ENCODE measurements around the gene INTS6.

Gene INTS6

GRCh38 chr13:51478418-51479198 lies 25.8 kb upstream of the INTS6 start:
- CTCF ChIA-PET = interaction anchor here (1.1 kb wide), 3 partner anchors 8 to 73 kb away, joined by 3 to 4 read pairs (median 3); no protein-coding TSS in a partner anchor
- POLR2A ChIA-PET = no interaction called here
- DNase-seq (ENCODE audit: extremely low spot score) = no peak
- TF ChIP-seq, protein P1, sequence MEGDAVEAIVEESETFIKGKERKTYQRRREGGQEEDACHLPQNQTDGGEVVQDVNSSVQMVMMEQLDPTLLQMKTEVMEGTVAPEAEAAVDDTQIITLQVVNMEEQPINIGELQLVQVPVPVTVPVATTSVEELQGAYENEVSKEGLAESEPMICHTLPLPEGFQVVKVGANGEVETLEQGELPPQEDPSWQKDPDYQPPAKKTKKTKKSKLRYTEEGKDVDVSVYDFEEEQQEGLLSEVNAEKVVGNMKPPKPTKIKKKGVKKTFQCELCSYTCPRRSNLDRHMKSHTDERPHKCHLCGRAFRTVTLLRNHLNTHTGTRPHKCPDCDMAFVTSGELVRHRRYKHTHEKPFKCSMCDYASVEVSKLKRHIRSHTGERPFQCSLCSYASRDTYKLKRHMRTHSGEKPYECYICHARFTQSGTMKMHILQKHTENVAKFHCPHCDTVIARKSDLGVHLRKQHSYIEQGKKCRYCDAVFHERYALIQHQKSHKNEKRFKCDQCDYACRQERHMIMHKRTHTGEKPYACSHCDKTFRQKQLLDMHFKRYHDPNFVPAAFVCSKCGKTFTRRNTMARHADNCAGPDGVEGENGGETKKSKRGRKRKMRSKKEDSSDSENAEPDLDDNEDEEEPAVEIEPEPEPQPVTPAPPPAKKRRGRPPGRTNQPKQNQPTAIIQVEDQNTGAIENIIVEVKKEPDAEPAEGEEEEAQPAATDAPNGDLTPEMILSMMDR (IDR thresholded peaks at IDR 0.05; ENCODE audit: control extremely low read depth, extremely low read depth, low read depth, missing control alignments) = no peak

DNA sequence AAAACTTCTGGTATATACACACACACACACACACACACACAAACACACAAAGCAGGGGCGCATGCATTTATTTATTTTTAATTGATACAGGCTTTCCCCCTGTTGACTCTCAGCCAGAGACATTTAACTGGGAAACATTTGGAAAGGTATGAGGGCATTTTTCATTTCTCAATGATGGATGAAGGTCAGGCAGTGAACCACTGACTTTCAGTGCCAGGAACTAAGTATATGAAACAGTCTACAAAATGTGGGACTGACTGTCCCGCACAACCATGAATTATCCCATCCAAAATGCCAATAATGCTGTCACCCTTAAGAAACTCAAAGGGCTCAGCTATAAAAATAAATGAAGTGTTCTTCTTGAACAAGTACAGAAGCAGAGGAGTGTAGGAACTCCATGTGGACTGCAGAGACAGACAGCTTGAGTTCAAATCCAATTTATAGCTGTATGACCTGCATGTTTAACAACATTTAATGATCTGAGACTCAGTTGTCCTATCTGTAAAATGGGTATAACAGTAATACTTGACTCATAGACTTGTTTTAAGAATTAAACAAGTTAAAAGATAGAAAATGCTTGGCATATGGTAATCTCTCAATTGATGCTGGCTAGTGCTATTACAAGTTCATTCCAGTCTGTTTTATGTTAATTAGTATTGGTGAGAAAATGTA lies 25.0 kb upstream of the INTS6 start:
- POLR2A ChIA-PET = no interaction called here
- DNase-seq (ENCODE audit: extremely low spot score) = no peak
- CTCF ChIA-PET = interaction anchor here (1.1 kb wide), 3 partner anchors 9 to 73 kb away, joined by 3 to 4 read pairs (median 3); no protein-coding TSS in a partner anchor
- TF ChIP-seq, protein P1 (IDR thresholded peaks at IDR 0.05; ENCODE audit: control extremely low read depth, extremely low read depth, low read depth, missing control alignments) = no peak

GRCh38 chr13:51477149-51477548 lies 24.3 kb upstream of the INTS6 start:
- DNase-seq (ENCODE audit: extremely low spot score) = no peak
- ChIA-PET POLR2A (no interaction called here), CTCF (interaction anchor here (1.1 to 1.8 kb wide), 5 partner anchors 10 to 191 kb away, joined by 3 to 4 read pairs (median 3); no protein-coding TSS in a partner anchor)
- TF ChIP-seq, protein P1 (IDR thresholded peaks at IDR 0.05; ENCODE audit: control extremely low read depth, extremely low read depth, low read depth, missing control alignments) = no peak

GRCh38 chr13:51475727-51476501 lies 23.1 kb upstream of the INTS6 start:
- CTCF ChIA-PET = interaction anchor here (1.1 to 1.8 kb wide), 11 partner anchors 8 to 322 kb away, joined by 3 to 6 read pairs (median 3); no protein-coding TSS in a partner anchor
- TF ChIP-seq, protein P1 (IDR thresholded peaks at IDR 0.05; ENCODE audit: control extremely low read depth, extremely low read depth, low read depth, missing control alignments) = no peak
- DNase-seq (ENCODE audit: extremely low spot score) = no peak
- POLR2A ChIA-PET = interaction anchor here (1.2 kb wide), 1 partner anchor 23 kb away, joined by 7 read pairs; the partner anchor contains the start of gene INTS6

DNA sequence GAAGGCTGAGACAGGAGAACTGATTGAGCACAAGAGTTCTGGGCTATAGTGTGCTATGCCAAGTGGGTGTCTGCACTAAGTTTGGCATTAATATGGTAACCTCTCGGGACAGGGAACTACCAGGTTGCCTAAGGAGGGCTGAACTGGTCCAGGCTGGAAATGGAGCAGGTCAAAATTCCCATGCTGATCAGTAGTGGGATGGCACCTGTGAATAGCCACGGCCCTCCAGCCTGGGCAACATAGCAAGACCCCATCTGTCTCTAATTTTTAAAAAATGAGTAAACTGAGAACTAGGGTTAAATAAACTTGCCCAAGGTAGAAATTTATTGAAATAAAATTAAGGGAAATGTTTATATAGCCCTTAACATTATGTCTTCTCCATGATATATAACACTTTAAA lies 17.0 kb upstream of the INTS6 start:
- ChIA-PET POLR2A (no interaction called here), CTCF (interaction anchor here (1.0 kb wide), 1 partner anchor 17 kb away, joined by 3 read pairs; no protein-coding TSS in a partner anchor)
- TF ChIP-seq, protein P1 (IDR thresholded peaks at IDR 0.05; ENCODE audit: control extremely low read depth, extremely low read depth, low read depth, missing control alignments) = no peak
- DNase-seq (ENCODE audit: extremely low spot score) = no peak

DNA sequence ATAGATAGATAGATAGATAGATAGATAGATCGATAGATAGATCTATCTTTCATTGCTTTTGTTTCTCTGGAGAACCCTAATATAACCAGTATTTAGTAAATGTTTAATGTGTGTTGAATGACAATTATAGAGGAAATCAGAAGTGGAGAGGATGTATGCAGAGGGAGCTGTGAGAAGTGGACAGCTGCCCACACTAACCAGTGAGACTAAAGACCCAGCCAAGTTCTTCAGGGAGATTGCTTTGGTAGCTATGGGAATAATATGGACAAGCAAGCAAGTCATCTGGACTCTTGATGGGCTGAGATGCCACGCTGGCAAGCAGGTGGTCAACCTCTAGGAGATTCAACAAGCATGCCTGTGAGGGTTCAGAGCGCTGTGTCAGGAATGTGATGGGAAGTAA lies 14.9 kb upstream of the INTS6 start:
- no peak for DNase-seq (ENCODE audit: extremely low spot score)
- POLR2A ChIA-PET = no interaction called here
- CTCF ChIA-PET = no interaction called here
- TF ChIP-seq, protein P1 (IDR thresholded peaks at IDR 0.05; ENCODE audit: control extremely low read depth, extremely low read depth, low read depth, missing control alignments) = no peak

Measured in GM10248 (cell line).